Brain microvascular endothelial cell (primary cell): ENCODE measurements around the gene CLASP1.

Experiments used
- DNase-seq: peaks from one replicate; pipeline ENCODE4 v3.0.0-alpha.2; 2020
- H3K27ac ChIP-seq: fragments of 250-450 bp; sonication (Bioruptor Pico); 2 replicates; pipeline ENCODE4 v1.5.1; 2020; ENCODE audit warnings: mild to moderate bottlenecking, moderate library complexity
- H3K27me3 ChIP-seq: fragments of 250-450 bp; sonication (Bioruptor Pico); replicated peaks from 2 replicates; pipeline ENCODE4 v1.5.1; 2020; ENCODE audit warnings: mild to moderate bottlenecking
- H3K36me3 ChIP-seq: fragments of 250-450 bp; sonication (Bioruptor Pico); replicated peaks from 2 replicates; pipeline ENCODE4 v1.5.1; 2020; ENCODE audit warnings: mild to moderate bottlenecking
- H3K4me3 ChIP-seq: 2 replicates; pipeline ENCODE4 v1.5.1; 2011; ENCODE audit warnings: low read depth, mild to moderate bottlenecking, control low read depth, low read length, moderate library complexity
- in situ Hi-C: cut with HindIII; loops from 2 replicates; pipeline ENCODE4 v1.10.0; 2017; ENCODE audit warnings: low sequenced_read_pairs, low pct_ligation_motif_present
- TF ChIP-seq, protein P1 (sequence below): IDR thresholded peaks from 2 replicates; pipeline ENCODE4 v1.5.1; 2011; ENCODE audit warnings: low read depth, mild to moderate bottlenecking, moderate library complexity, low read length, control low read depth, inconsistent platforms; ENCODE audit errors: missing control alignments

CLASP1 gene

DNA sequence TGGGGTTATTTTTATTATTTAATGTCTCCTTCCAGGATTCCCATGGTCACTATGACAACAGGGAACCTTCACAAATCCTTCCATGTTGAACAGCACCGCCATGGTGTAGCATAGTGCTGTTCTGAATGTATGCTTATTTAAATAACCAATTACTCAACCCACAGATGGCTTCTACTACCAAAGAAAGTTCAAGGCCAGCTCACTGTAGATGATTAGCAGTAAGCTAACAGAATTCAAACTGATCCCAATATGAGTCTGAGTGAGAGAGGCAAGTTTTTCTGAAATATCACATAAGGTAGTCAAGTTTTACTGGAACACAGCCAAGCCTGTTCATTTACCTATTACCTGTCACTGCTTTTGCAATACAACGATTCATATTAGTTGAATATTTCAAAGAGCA, 51.2 kb downstream of the CLASP1 start:
- DNase-seq, result no peak
- TF ChIP-seq, protein P1, sequence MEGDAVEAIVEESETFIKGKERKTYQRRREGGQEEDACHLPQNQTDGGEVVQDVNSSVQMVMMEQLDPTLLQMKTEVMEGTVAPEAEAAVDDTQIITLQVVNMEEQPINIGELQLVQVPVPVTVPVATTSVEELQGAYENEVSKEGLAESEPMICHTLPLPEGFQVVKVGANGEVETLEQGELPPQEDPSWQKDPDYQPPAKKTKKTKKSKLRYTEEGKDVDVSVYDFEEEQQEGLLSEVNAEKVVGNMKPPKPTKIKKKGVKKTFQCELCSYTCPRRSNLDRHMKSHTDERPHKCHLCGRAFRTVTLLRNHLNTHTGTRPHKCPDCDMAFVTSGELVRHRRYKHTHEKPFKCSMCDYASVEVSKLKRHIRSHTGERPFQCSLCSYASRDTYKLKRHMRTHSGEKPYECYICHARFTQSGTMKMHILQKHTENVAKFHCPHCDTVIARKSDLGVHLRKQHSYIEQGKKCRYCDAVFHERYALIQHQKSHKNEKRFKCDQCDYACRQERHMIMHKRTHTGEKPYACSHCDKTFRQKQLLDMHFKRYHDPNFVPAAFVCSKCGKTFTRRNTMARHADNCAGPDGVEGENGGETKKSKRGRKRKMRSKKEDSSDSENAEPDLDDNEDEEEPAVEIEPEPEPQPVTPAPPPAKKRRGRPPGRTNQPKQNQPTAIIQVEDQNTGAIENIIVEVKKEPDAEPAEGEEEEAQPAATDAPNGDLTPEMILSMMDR, result no peak
- in situ Hi-C loops, result no loop called here

DNA sequence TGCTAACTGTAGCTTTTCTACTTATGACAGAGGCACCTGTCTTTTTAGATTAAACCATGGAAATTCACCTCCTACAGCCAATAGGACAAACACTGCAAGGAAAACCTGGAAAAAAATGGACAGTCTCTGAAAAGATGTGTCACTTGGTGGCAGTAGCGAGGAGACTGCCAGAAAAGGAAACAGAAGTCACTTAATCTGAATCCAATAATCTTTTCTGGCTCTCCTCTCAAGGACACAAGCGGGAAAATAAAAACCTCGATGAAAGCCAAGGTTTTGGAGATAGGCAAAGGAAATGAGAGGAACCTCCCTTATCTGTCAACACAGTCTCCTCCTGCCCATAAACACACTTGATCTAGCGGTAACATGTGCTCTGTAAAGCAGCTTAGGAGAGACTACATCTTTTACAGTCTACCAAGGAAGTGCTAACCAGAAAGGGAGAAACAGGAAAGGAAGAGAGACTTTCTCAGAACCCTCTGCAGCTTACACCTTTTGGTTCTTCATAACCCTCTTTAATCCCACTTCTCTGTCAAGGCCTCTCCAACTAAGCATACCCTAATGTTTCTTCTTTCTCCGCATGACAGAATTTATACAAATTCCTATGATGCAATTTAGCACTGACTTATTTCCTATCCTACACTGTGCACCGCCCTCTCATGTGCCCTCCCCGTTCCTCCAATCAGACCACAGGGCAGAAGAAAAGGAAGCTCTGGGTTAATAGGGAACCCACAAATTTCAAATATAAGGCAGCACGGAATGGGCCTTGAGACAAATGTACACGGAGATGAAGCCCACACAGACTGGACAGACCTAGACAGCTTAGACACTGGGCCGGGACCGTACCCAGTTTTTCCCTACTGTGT, 52.8 kb downstream of the CLASP1 start:
- Histone ChIP-seq H3K27me3 (no peaks in the 10 kb centered on the region), H3K4me3 (peak overlapping the region; percentile 2), H3K27ac (peak overlapping the region; percentile 67), H3K36me3 (no peaks in the 10 kb centered on the region)
- DNase-seq, result peak; percentile 43
- TF ChIP-seq, protein P1, result peak; percentile 60
- in situ Hi-C loops, result no loop called here

More for the DNA sequence above, 51.2 kb downstream of the CLASP1 start:
- Histone ChIP-seq H3K36me3 (no peaks in the 10 kb centered on the region), H3K4me3 (no peak overlapping the region), H3K27me3 (no peaks in the 10 kb centered on the region), H3K27ac (no peak overlapping the region)

DNA sequence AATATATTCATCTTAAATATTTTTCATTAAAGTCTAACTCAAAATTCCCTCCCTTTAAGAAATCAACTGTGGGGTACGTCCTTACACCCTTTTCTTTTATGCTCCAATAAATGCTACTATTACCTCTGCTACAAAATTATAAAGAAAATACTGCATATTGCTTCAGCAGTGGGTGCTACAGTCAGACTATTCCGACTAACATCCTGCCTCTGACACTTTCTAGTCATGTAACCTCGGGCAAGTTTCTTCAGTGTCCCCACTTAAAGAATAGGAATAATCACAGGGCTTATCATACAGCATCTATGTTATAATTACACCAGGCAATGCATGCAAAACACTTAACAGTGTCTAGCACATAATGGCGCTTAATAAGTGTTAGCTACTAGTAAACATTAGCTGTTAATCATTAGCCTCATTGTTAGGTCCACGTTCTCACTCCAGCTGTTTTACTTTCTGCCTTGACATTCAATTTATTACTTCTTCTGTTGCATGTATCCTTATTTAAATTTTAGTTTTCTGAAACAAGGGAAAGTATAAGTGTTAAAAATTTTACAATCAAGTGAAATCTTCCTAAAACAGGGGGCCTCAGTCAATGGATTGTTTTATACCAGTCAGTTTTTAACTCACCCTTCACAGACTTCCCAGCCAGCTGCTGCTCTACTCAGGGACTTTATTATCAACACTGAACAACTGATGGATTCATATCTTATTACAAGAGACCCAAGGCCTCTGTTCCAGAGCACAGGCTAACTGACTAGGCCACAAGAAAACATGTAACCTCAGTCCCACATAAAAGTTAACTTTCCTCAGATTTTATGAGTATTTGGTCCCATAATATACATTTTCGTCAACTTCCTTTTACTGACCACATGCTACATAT, 54.0 kb downstream of the CLASP1 start:
- in situ Hi-C loops, result no loop called here
- Histone ChIP-seq H3K4me3 (no peak overlapping the region), H3K27ac (no peak overlapping the region), H3K27me3 (no peaks in the 10 kb centered on the region), H3K36me3 (no peaks in the 10 kb centered on the region)
- TF ChIP-seq, protein P1, result no peak
- DNase-seq, result no peak

DNA sequence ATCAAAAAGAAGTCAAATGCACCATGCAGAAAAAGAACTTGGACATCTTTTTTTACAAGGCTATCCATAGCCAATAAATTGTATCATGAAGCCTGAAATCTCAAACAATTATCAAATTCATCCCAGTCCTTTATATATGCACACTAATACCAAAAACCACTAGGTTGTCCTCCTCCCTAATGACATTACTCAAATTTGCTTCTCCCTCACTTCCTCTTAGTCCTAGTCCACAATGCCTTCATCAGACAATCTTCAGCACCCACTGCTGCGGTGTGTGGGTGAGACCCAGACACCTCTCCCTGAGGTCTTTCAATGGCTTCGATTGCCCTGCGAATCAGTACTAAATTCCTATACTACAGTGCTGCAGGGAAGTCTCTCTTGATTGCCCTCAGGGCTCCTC, 58.1 kb downstream of the CLASP1 start:
- DNase-seq, result no peak
- TF ChIP-seq, protein P1, result no peak
- in situ Hi-C loops, result no loop called here
- Histone ChIP-seq H3K4me3 (no peak overlapping the region), H3K27me3 (no peaks in the 10 kb centered on the region), H3K27ac (no peak overlapping the region), H3K36me3 (no peaks in the 10 kb centered on the region)

DNA sequence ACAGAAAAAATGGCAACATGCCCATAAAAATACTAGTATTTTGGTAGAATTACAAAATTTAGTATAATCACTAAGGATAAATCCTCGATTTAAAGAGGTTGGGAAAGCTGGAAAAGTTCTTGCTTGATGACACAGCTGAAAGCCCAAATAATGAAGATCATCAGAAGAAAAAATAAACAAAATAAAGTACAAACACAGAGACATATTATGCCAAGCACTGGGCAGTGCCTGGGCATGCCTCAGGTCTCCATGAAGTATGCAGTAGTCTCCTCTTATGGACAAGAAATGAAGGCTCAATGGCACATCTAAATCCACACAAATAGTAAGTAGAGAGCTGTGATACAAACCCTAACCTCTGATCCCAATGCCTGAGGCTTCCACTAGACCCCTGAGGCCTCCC, 60.9 kb downstream of the CLASP1 start:
- H3K27ac ChIP-seq, result no peak overlapping the region
- in situ Hi-C loops, result no loop called here
- no peak for DNase-seq
- no peaks in the 10 kb centered on the region for H3K27me3 ChIP-seq
- H3K36me3 ChIP-seq, result no peaks in the 10 kb centered on the region
- TF ChIP-seq, protein P1, result no peak
- H3K4me3 ChIP-seq, result no peak overlapping the region
